ENCODE data around the gene HIVEP3.

The HIVEP3 gene

GRCh38 chr1:41484402-41485241 lies 434.1 kb downstream of the HIVEP3 start, which contains the start of gene EDN2:
Gene EDN2 (minus strand): TSS chr1:41484683. CDS start chr1:41484601, 82 bp downstream.
- Histone ChIP-seq H3K36me3 (ENCODE audit: control insufficient read depth in 1 of 2, insufficient read depth in 2 of 2, low read length in 2 of 2) (no peaks in the 10 kb centered on the region), H3K9ac (ENCODE audit: low read depth in 1 of 2, low read length in 2 of 2) (peak within 1 kb of the TSS; percentile 24 to 65), H3K4me3 (ENCODE audit: low read depth in 1 of 2, low read length in 2 of 2) (peak within 1 kb of the TSS; percentile 34 to 62), H3K9me3 (ENCODE audit: control insufficient read depth in 1 of 2, low read length in 2 of 2) (no peaks in the 10 kb centered on the region), H3K27ac (ENCODE audit: low read depth, low read length) (no peak within 1 kb of the TSS), H3K27me3 (ENCODE audit: control insufficient read depth in 1 of 2, insufficient read depth in 2 of 2, low read length in 2 of 2) (no peaks in the 10 kb centered on the region), H3K4me1 (ENCODE audit: control insufficient read depth in 1 of 2, insufficient read depth in 2 of 2, low read length in 2 of 2) (peaks cover 58 to 65% of the 10 kb centered on the region in 2 donors)

GRCh38 chr1:41483960-41484401 lies 434.7 kb downstream of the HIVEP3 start:
- H3K4me1 ChIP-seq (ENCODE audit: control insufficient read depth in 1 of 2, insufficient read depth in 2 of 2, low read length in 2 of 2): peaks cover 61 to 67% of the 10 kb centered on the region in 2 donors
- no peaks in the 10 kb centered on the region for H3K9me3 ChIP-seq (ENCODE audit: control insufficient read depth in 1 of 2, low read length in 2 of 2)
- no peaks in the 10 kb centered on the region for H3K36me3 ChIP-seq (ENCODE audit: control insufficient read depth in 1 of 2, insufficient read depth in 2 of 2, low read length in 2 of 2)
- peak overlapping the region; percentile 24 to 65 for H3K9ac ChIP-seq (ENCODE audit: low read depth in 1 of 2, low read length in 2 of 2)
- no peaks in the 10 kb centered on the region for H3K27me3 ChIP-seq (ENCODE audit: control insufficient read depth in 1 of 2, insufficient read depth in 2 of 2, low read length in 2 of 2)
- peak overlapping the region; percentile 34 to 62 for H3K4me3 ChIP-seq (ENCODE audit: low read depth in 1 of 2, low read length in 2 of 2)
- no peak overlapping the region for H3K27ac ChIP-seq (ENCODE audit: low read depth, low read length)

- Histone ChIP-seq H3K36me3 (ENCODE audit: control insufficient read depth in 1 of 2, insufficient read depth in 2 of 2, low read length in 2 of 2) (no peaks in the 10 kb centered on the region), H3K9ac (ENCODE audit: low read depth in 1 of 2, low read length in 2 of 2) (peak overlapping the region in 1 of 2 donors; percentile 64), H3K27ac (ENCODE audit: low read depth, low read length) (no peak overlapping the region), H3K9me3 (ENCODE audit: control insufficient read depth in 1 of 2, low read length in 2 of 2) (no peaks in the 10 kb centered on the region), H3K4me1 (ENCODE audit: control insufficient read depth in 1 of 2, insufficient read depth in 2 of 2, low read length in 2 of 2) (peaks cover 66 to 74% of the 10 kb centered on the region in 2 donors), H3K4me3 (ENCODE audit: low read depth in 1 of 2, low read length in 2 of 2) (peak overlapping the region; percentile 34 to 62), H3K27me3 (ENCODE audit: control insufficient read depth in 1 of 2, insufficient read depth in 2 of 2, low read length in 2 of 2) (no peaks in the 10 kb centered on the region)
Measured at GRCh38 chr1:41483001-41483850, 435.5 kb downstream of the HIVEP3 start.

- Histone ChIP-seq H3K27me3 (ENCODE audit: control insufficient read depth in 1 of 2, insufficient read depth in 2 of 2, low read length in 2 of 2) (no peaks in the 10 kb centered on the region), H3K27ac (ENCODE audit: low read depth, low read length) (no peak overlapping the region), H3K9me3 (ENCODE audit: control insufficient read depth in 1 of 2, low read length in 2 of 2) (no peaks in the 10 kb centered on the region), H3K4me3 (ENCODE audit: low read depth in 1 of 2, low read length in 2 of 2) (no peak overlapping the region), H3K9ac (ENCODE audit: low read depth in 1 of 2, low read length in 2 of 2) (peak overlapping the region in 1 of 2 donors; percentile 64), H3K4me1 (ENCODE audit: control insufficient read depth in 1 of 2, insufficient read depth in 2 of 2, low read length in 2 of 2) (peaks cover 74 to 77% of the 10 kb centered on the region in 2 donors), H3K36me3 (ENCODE audit: control insufficient read depth in 1 of 2, insufficient read depth in 2 of 2, low read length in 2 of 2) (no peaks in the 10 kb centered on the region)
Measured at GRCh38 chr1:41482001-41482765, 436.5 kb downstream of the HIVEP3 start.

GRCh38 chr1:41481109-41481775 lies 437.5 kb downstream of the HIVEP3 start:
- H3K27ac ChIP-seq (ENCODE audit: low read depth, low read length): no peak overlapping the region
- H3K9ac ChIP-seq (ENCODE audit: low read depth in 1 of 2, low read length in 2 of 2): no peak overlapping the region
- no peak overlapping the region for H3K4me3 ChIP-seq (ENCODE audit: low read depth in 1 of 2, low read length in 2 of 2)

GRCh38 chr1:41480204-41481108 lies 438.3 kb downstream of the HIVEP3 start:
- H3K27ac ChIP-seq (ENCODE audit: low read depth, low read length): no peak overlapping the region
- H3K9me3 ChIP-seq (ENCODE audit: control insufficient read depth in 1 of 2, low read length in 2 of 2): no peaks in the 10 kb centered on the region
- no peaks in the 10 kb centered on the region for H3K27me3 ChIP-seq (ENCODE audit: control insufficient read depth in 1 of 2, insufficient read depth in 2 of 2, low read length in 2 of 2)
- H3K9ac ChIP-seq (ENCODE audit: low read depth in 1 of 2, low read length in 2 of 2): no peak overlapping the region
- H3K4me1 ChIP-seq (ENCODE audit: control insufficient read depth in 1 of 2, insufficient read depth in 2 of 2, low read length in 2 of 2): peaks cover 72 to 77% of the 10 kb centered on the region in 2 donors
- no peaks in the 10 kb centered on the region for H3K36me3 ChIP-seq (ENCODE audit: control insufficient read depth in 1 of 2, insufficient read depth in 2 of 2, low read length in 2 of 2)
- peak overlapping the region in 1 of 2 donors; percentile 11 for H3K4me3 ChIP-seq (ENCODE audit: low read depth in 1 of 2, low read length in 2 of 2)

More at GRCh38 chr1:41481109-41481775, 437.5 kb downstream of the HIVEP3 start:
- H3K36me3 ChIP-seq (ENCODE audit: control insufficient read depth in 1 of 2, insufficient read depth in 2 of 2, low read length in 2 of 2): no peaks in the 10 kb centered on the region
- peaks cover 73 to 77% of the 10 kb centered on the region in 2 donors for H3K4me1 ChIP-seq (ENCODE audit: control insufficient read depth in 1 of 2, insufficient read depth in 2 of 2, low read length in 2 of 2)
- no peaks in the 10 kb centered on the region for H3K9me3 ChIP-seq (ENCODE audit: control insufficient read depth in 1 of 2, low read length in 2 of 2)
- no peaks in the 10 kb centered on the region for H3K27me3 ChIP-seq (ENCODE audit: control insufficient read depth in 1 of 2, insufficient read depth in 2 of 2, low read length in 2 of 2)

- Histone ChIP-seq H3K9me3 (ENCODE audit: control insufficient read depth in 1 of 2, low read length in 2 of 2) (no peaks in the 10 kb centered on the region), H3K4me1 (ENCODE audit: control insufficient read depth in 1 of 2, insufficient read depth in 2 of 2, low read length in 2 of 2) (peaks cover 72 to 77% of the 10 kb centered on the region in 2 donors), H3K4me3 (ENCODE audit: low read depth in 1 of 2, low read length in 2 of 2) (no peak overlapping the region), H3K27ac (ENCODE audit: low read depth, low read length) (no peak overlapping the region), H3K36me3 (ENCODE audit: control insufficient read depth in 1 of 2, insufficient read depth in 2 of 2, low read length in 2 of 2) (no peaks in the 10 kb centered on the region), H3K9ac (ENCODE audit: low read depth in 1 of 2, low read length in 2 of 2) (no peak overlapping the region), H3K27me3 (ENCODE audit: control insufficient read depth in 1 of 2, insufficient read depth in 2 of 2, low read length in 2 of 2) (no peaks in the 10 kb centered on the region)
Measured at GRCh38 chr1:41479808-41480160, 438.9 kb downstream of the HIVEP3 start.

GRCh38 chr1:41479000-41479807 lies 439.5 kb downstream of the HIVEP3 start:
- no peak overlapping the region for H3K27ac ChIP-seq (ENCODE audit: low read depth, low read length)
- H3K9me3 ChIP-seq (ENCODE audit: control insufficient read depth in 1 of 2, low read length in 2 of 2): no peaks in the 10 kb centered on the region
- H3K4me3 ChIP-seq (ENCODE audit: low read depth in 1 of 2, low read length in 2 of 2): no peak overlapping the region
- no peaks in the 10 kb centered on the region for H3K27me3 ChIP-seq (ENCODE audit: control insufficient read depth in 1 of 2, insufficient read depth in 2 of 2, low read length in 2 of 2)
- no peak overlapping the region for H3K9ac ChIP-seq (ENCODE audit: low read depth in 1 of 2, low read length in 2 of 2)
- H3K36me3 ChIP-seq (ENCODE audit: control insufficient read depth in 1 of 2, insufficient read depth in 2 of 2, low read length in 2 of 2): no peaks in the 10 kb centered on the region
- H3K4me1 ChIP-seq (ENCODE audit: control insufficient read depth in 1 of 2, insufficient read depth in 2 of 2, low read length in 2 of 2): peaks cover 76 to 79% of the 10 kb centered on the region in 2 donors

Measured in duodenal mucosa (tissue), 2 donors.